HG03520 (cell line): ENCODE results near the gene JAG1.

ENCODE experiments used
- ATAC-seq: cut with Tn5 transposase; IDR thresholded peaks from one replicate; pipeline ENCODE4 v1.9.1; 2021; ENCODE audit warnings: mild to moderate bottlenecking, moderate library complexity; ENCODE audit not compliant: unreplicated experiment

The JAG1 gene

GRCh38 chr20:10668677-10669368, 5.0 kb downstream of the JAG1 start:
- ATAC-seq = no peak

DNA sequence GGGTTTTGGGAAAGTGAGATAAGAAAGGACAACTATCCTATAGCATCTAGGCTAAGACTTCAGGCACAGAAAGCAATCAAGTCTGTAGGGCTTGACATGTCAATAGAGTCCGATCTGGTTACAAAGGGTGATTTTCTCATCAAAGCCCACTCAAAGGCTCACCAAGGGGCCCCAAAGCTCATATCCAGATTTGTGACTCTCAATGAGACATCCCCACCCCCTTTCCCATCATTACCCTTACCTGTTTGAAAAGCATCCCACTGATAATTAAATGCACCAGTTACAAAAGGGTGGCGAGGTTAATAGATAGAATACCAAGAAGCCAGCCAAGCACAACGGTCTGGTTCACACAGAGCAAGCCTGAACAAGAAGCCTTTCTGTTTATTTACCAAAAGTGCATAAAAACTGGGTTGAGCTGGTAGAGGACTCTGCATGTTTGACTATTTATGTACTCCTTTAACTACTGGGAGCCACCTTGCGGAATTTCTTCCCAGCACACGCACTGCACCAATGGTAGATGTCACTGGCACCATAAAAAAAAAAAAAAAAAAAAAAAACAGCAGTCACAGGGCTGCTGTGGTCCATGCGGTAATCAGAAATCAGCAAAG, 6.1 kb downstream of the JAG1 start:
- ATAC-seq = no peak

DNA sequence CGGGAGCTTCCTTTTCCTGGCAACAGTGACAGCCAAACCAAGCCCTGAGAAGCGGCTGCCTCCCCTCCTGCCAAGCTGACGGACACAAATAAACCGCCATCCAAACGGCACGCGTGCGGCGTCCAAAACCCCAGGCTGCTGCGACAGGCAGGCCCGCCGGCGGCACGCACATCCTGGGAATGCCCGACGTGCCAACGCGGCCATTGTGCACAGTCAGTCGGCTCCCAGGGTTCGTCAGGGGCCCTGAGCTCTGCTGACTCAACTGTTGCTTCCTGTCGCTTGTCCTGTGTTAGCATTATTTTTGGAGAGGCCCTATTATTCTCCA, 6.8 kb downstream of the JAG1 start:
- ATAC-seq = no peak

- no peak for ATAC-seq
Measured at GRCh38 chr20:10666221-10667076, 7.3 kb downstream of the JAG1 start.

DNA sequence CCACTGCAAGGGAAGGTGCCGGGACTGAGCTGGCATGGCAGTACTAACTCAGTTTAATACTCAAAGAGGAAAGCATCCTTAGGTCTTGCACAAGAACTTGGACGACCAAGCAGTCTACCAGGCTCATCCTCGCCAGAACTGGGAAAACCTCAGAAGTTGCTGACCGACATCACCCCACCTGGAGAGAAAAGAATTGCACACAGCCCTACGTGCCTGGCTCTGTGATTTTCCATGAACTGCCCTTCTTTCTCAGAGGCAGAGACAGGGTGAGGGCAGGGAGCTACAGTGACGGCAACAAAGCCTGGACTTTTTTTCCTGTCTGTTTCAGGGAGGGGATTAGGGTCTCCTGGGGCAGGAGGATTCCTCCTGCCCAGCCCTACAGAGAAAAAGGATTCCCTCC, 8.0 kb downstream of the JAG1 start:
- ATAC-seq = no peak

DNA sequence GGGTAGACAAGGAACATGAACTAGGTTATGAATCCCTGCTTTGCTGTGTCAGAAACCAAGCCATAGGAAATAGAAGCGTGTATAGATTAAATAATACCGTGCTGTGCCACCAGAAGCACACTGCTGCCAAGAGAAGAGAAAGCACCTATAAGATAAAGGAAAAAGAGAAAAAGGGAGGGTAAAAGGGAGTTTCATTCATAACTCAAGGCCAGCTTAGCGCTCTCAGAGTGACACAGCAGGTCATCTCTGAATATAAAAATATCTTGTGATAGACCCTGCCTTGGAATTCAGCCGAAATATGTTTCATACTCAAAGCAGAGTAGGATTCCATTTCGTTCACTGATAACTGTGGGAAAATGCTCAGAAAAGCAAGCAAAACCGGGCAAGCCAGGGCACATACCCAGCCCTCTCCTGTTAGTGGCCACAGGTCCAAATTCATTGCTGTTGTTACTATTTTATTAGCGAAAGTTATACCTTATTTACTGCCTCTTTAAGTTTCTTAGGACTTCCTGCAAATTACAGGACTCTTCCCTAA, 8.7 kb downstream of the JAG1 start:
- no peak for ATAC-seq

- ATAC-seq = no peak
Measured at GRCh38 chr20:10663756-10664155, 10.0 kb downstream of the JAG1 start.

DNA sequence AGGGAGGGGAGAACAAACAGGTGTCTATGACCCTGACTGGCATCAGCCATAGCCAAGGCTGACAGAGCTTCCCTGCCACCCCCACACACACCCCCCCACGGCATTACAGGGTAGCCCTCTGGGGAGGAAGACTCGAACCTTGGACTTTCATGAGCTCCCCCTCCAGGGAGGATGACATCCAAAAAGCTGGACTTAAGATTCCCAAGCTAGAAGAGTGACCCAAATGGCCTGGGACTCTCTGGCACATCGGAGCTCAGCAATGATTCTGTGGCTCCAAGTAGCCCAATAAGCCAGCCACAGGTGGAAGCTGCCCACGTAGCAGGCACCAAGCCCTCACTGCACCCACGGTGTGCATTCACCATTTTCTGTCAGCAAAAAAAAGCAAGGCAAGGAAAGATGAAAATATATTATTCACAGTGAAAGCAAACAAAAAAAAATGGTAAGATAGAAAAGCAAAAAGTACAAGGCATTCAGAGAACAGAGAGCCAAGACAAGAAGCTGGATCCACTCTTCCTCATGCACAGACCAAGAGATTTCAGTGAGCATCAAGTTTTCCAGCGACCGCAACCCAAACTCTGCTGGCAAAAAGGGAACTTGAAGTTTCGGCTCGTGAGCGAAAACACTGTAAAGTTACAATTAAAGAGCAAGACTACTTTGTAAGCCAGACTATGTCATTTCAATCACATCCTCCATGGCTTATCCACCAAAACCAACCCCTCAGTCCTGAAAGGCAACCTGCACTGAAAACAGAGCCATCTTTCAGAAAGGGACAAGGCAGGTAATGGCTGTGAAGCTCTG, 10.9 kb downstream of the JAG1 start:
- no peak for ATAC-seq

GRCh38 chr20:10662151-10662550, 11.6 kb downstream of the JAG1 start:
- ATAC-seq = no peak

- ATAC-seq = no peak
Measured at GRCh38 chr20:10661261-10661660, 12.5 kb downstream of the JAG1 start.

DNA sequence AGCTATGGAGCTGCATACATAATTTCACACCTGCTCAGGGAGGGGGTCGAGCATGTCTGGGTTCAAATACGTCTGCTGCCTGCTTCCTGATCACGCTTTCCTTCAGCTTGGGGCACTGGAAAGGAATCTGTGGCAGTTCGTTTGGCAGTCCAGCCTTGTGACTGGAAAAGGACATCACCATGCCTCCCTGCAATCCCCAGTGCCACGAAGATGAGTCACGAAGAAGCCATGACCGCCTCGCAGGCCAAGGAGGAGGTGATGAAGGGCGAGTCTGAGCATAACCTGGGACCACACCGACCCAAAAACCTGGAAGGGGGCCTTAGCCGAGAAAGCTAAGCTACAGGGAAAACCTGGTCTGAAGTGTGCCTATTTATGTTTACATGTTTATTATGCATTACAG, 13.1 kb downstream of the JAG1 start:
- ATAC-seq = no peak

GRCh38 chr20:10659651-10660601, 13.9 kb downstream of the JAG1 start:
- no peak for ATAC-seq

DNA sequence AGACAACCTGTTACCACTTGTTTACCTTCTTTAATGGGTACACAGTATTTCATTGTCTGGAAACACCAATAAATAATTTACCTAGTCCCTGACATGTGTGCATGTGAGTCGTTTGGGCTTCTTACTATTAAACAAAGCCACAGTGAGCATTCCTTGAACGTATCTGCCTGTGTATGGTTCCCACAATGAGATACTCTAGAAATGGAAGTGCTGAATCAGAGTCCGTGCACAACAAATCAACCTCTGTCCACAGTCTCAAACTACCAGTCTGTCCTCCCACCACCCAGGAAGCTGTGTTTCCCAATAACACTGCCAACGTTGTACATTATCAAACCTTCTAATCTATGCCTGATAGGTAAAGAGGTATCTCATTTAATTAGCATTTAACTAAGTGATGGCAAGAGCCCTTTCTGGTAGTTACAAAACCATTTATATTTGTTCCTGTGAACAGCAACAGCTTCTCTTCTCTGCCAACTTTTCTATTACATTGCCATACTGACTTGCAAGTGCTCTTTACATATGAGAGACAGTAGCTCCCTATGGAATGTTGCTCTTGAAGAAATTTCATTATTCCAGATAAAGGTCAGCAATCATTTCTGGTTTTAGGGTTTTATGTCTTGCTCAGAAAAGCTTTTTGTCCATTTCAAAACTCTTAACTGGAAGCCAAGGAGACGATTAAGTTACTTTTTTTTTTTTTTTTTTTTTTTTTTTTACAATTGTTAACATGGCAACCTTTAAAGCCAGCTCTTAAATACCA, 14.7 kb downstream of the JAG1 start:
- no peak for ATAC-seq

- no peak for ATAC-seq
Measured at GRCh38 chr20:10658051-10658823, 15.6 kb downstream of the JAG1 start.

DNA sequence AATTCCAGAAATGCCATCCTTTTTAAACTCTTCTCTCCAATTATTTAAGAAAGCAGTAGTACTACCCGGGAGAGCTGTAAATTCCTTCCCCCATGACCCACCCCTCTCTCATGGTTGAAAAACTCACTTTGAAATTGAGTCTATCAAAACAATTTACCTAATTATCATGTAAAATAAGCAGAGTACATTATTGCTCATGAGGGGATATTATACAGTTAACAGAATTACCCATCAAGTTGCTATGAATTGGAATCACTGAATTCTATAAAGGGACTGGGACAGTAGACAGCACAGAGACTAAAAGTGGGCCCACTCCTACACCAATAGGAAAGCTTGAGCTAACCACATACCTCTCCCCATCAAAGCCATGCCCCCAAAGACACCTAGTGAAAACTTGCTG, 16.3 kb downstream of the JAG1 start:
- no peak for ATAC-seq

GRCh38 chr20:10655720-10656669, 17.8 kb downstream of the JAG1 start:
- ATAC-seq = no peak

DNA sequence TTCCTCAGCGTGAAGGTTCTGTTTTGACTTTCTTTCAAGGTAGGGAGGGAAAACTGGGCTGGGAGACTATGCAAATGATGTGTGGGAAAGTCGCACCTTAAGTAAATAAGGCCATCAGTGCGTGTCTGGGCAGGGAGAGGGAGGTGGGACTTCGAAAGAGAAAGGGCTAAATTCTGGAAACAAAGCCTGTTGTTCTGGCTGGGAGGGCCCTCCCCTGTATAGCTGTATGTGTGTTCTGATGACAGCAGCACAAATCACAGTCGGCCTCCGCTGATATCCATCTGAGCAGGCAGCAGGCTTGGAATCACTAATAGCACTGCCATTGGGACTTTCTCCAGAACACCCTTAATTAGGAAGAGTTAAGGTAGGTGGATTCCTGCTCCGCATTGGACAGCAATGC, 19.2 kb downstream of the JAG1 start:
- no peak for ATAC-seq
